Neural cell (in vitro differentiated cells): ENCODE data around the gene CAGE1. TPM values are rescaled to one million over a fixed set of nuclear protein-coding genes. Genes with fewer than 3 reads are reported as not detected.

Source experiments
- H2AFZ ChIP-seq: fragments of 200-600, 300-800 bp; sonication (generic), shearing (Covaris generic); 2 replicates; pipeline ENCODE4 v1.6.0; 2014; ENCODE audit warnings: low read depth, mild to moderate bottlenecking, antibody characterized with exemption, low read length, moderate library complexity
- H3F3A ChIP-seq: fragments of 200-600 bp; shearing (Covaris generic); 2 replicates; pipeline ENCODE4 v1.6.1; 2016; ENCODE audit warnings: mild to moderate bottlenecking, moderate library complexity, mixed read lengths, antibody characterized with exemption, low read length; ENCODE audit not compliant: insufficient read depth, poor library complexity, severe bottlenecking
- H3K27ac ChIP-seq: fragments of 200-600, 300-800 bp; sonication (generic), shearing (Covaris generic); 2 replicates; pipeline ENCODE4 v1.5.1; 2014; ENCODE audit warnings: mild to moderate bottlenecking, low read length, moderate library complexity
- H3K27me3 ChIP-seq: fragments of 300-800, 200-600 bp; sonication (generic), shearing (Covaris generic); 2 replicates; pipeline ENCODE4 v1.6.0; 2014; ENCODE audit warnings: mild to moderate bottlenecking, low read depth, low read length, moderate library complexity; ENCODE audit not compliant: insufficient read depth
- H3K36me3 ChIP-seq: fragments of 300-800, 200-600 bp; sonication (generic), shearing (Covaris generic); 2 replicates; pipeline ENCODE4 v1.5.1; 2014; ENCODE audit warnings: mild to moderate bottlenecking, antibody characterized with exemption, low read length, moderate library complexity; ENCODE audit not compliant: insufficient read depth
- H3K4me2 ChIP-seq: fragments of 300-800, 200-600 bp; sonication (generic), shearing (Covaris generic); 2 replicates; pipeline ENCODE4 v1.6.0; 2014; ENCODE audit warnings: mild to moderate bottlenecking, low read length
- H3K4me3 ChIP-seq: fragments of 300-800, 200-600 bp; sonication (generic), shearing (Covaris generic); 2 replicates; pipeline ENCODE4 v1.5.1; 2014; ENCODE audit warnings: mild to moderate bottlenecking, low read length, moderate library complexity
- H3K79me2 ChIP-seq: fragments of 200-600 bp; shearing (Covaris generic); replicated peaks from 2 replicates; pipeline ENCODE4 v1.6.0; 2014; ENCODE audit warnings: mild to moderate bottlenecking, low read length, moderate library complexity; ENCODE audit not compliant: insufficient read depth
- H3K9ac ChIP-seq: fragments of 300-800, 200-600 bp; sonication (generic), shearing (Covaris generic); 2 replicates; pipeline ENCODE4 v1.6.1; 2016; ENCODE audit warnings: mild to moderate bottlenecking, low read length, mixed read lengths
- H3K9me2 ChIP-seq: fragments of 200-600 bp; shearing (Covaris generic); 2 replicates; pipeline ENCODE4 v1.6.1; 2016; ENCODE audit warnings: mild to moderate bottlenecking, low read length, mixed read lengths; ENCODE audit not compliant: insufficient read depth
- H3K9me3 ChIP-seq: fragments of 200-600, 300-800 bp; sonication (generic), shearing (Covaris generic); 2 replicates; pipeline ENCODE4 v1.6.1; 2016; ENCODE audit warnings: mild to moderate bottlenecking, mixed run types, low read length, moderate library complexity, mixed read lengths
- H4K20me1 ChIP-seq: fragments of 200-600 bp; shearing (Covaris generic); 2 replicates; pipeline ENCODE4 v1.6.1; 2016; ENCODE audit warnings: mild to moderate bottlenecking, mixed run types; ENCODE audit not compliant: insufficient read depth
- EP300 ChIP-seq: fragments of 450-650 bp; conservative IDR thresholded peaks from 2 replicates; pipeline ENCODE4 v1.6.1; 2014; ENCODE audit warnings: antibody characterized with exemption, mild to moderate bottlenecking, moderate library complexity; ENCODE audit not compliant: poor library complexity, severe bottlenecking
- EZH2 ChIP-seq: fragments of 200-600, 300-800 bp; shearing (Covaris generic), sonication (generic); IDR thresholded peaks from 2 replicates; pipeline ENCODE4 v1.6.1; 2014; ENCODE audit warnings: antibody characterized with exemption, low read length, borderline replicate concordance, mild to moderate bottlenecking; ENCODE audit not compliant: insufficient read depth, poor library complexity, severe bottlenecking
- MXI1 ChIP-seq: fragments of 450-650 bp; conservative IDR thresholded peaks from 2 replicates; pipeline ENCODE4 v1.6.1; 2014; ENCODE audit warnings: antibody characterized with exemption, mild to moderate bottlenecking; ENCODE audit not compliant: poor library complexity, severe bottlenecking
- POLR2AphosphoS5 ChIP-seq: IDR thresholded peaks from 2 replicates; pipeline ENCODE4 v1.6.1; 2012
- RAD21 ChIP-seq: fragments of 450-650 bp; conservative IDR thresholded peaks from 2 replicates; pipeline ENCODE4 v1.6.1; 2014; ENCODE audit warnings: antibody characterized with exemption, mild to moderate bottlenecking, moderate library complexity
- SMC3 ChIP-seq: fragments of 450-650 bp; conservative IDR thresholded peaks from 2 replicates; pipeline ENCODE4 v1.6.1; 2014; ENCODE audit warnings: antibody characterized with exemption, mild to moderate bottlenecking, moderate library complexity; ENCODE audit not compliant: poor library complexity
- TAF1 ChIP-seq: IDR thresholded peaks from 2 replicates; pipeline ENCODE4 v1.6.1; 2012; ENCODE audit warnings: low read depth
- polyA plus RNA-seq: library from polyadenylated mRNA; depleted of rRNA; stranded (reverse); fragments of >200 nt; gene quantifications from 2 replicates; pipeline ENCODE4 v1.2.3, GENCODE V29; 2014
- TF ChIP-seq, protein P1 (sequence below): fragments of 450-650 bp; IDR thresholded peaks from 2 replicates; pipeline ENCODE4 v1.5.1; 2014; ENCODE audit warnings: antibody characterized with exemption, mild to moderate bottlenecking, moderate library complexity; ENCODE audit not compliant: poor library complexity, severe bottlenecking
- TF ChIP-seq, protein P2 (sequence below): IDR thresholded peaks from 2 replicates; pipeline ENCODE4 v1.6.1; 2012; ENCODE audit warnings: borderline replicate concordance

CAGE1 gene
- polyA plus RNA-seq, 1 donor from 2014 or later: not detected

DNA sequence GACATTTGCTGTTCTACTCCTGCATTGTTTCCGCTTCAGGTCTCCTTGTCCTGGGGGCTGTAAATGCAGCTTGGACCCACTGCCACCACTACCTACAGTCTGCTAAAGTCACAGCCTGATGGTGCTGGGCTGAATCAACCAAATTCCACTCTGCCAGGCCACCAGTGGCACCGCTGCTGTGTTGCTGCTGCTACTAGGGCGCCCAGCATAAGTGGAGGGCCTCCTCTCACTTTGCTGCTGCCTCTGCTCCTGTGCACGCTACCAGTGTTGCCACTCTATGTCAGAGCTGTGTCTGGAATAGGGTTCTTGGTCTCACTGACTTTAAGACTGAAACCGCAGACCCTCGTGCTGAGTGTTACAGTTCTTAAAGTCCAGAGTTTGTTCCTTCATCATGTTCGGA lies 75.1 kb downstream of the CAGE1 start:
- Histone ChIP-seq H3K9me2 (no peaks in the 10 kb centered on the region), H3K4me3 (no peak overlapping the region), H4K20me1 (no peaks in the 10 kb centered on the region), H3K9me3 (no peaks in the 10 kb centered on the region), H3K27ac (no peak overlapping the region), H3K9ac (no peak overlapping the region), H3K79me2 (peaks cover 24% of the 10 kb centered on the region), H2AFZ (no peak overlapping the region), H3K27me3 (no peaks in the 10 kb centered on the region), H3K36me3 (no peaks in the 10 kb centered on the region), H3K4me2 (no peak overlapping the region), H3F3A (no peaks in the 10 kb centered on the region)
- TF ChIP-seq, protein P1, sequence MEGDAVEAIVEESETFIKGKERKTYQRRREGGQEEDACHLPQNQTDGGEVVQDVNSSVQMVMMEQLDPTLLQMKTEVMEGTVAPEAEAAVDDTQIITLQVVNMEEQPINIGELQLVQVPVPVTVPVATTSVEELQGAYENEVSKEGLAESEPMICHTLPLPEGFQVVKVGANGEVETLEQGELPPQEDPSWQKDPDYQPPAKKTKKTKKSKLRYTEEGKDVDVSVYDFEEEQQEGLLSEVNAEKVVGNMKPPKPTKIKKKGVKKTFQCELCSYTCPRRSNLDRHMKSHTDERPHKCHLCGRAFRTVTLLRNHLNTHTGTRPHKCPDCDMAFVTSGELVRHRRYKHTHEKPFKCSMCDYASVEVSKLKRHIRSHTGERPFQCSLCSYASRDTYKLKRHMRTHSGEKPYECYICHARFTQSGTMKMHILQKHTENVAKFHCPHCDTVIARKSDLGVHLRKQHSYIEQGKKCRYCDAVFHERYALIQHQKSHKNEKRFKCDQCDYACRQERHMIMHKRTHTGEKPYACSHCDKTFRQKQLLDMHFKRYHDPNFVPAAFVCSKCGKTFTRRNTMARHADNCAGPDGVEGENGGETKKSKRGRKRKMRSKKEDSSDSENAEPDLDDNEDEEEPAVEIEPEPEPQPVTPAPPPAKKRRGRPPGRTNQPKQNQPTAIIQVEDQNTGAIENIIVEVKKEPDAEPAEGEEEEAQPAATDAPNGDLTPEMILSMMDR: no peak
- TF ChIP-seq MXI1 (no peak), EP300 (no peak), EZH2 (no peak), TAF1 (no peak), SMC3 (no peak), RAD21 (no peak), POLR2AphosphoS5 (no peak)
- TF ChIP-seq, protein P2, sequence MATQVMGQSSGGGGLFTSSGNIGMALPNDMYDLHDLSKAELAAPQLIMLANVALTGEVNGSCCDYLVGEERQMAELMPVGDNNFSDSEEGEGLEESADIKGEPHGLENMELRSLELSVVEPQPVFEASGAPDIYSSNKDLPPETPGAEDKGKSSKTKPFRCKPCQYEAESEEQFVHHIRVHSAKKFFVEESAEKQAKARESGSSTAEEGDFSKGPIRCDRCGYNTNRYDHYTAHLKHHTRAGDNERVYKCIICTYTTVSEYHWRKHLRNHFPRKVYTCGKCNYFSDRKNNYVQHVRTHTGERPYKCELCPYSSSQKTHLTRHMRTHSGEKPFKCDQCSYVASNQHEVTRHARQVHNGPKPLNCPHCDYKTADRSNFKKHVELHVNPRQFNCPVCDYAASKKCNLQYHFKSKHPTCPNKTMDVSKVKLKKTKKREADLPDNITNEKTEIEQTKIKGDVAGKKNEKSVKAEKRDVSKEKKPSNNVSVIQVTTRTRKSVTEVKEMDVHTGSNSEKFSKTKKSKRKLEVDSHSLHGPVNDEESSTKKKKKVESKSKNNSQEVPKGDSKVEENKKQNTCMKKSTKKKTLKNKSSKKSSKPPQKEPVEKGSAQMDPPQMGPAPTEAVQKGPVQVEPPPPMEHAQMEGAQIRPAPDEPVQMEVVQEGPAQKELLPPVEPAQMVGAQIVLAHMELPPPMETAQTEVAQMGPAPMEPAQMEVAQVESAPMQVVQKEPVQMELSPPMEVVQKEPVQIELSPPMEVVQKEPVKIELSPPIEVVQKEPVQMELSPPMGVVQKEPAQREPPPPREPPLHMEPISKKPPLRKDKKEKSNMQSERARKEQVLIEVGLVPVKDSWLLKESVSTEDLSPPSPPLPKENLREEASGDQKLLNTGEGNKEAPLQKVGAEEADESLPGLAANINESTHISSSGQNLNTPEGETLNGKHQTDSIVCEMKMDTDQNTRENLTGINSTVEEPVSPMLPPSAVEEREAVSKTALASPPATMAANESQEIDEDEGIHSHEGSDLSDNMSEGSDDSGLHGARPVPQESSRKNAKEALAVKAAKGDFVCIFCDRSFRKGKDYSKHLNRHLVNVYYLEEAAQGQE: no peak

DNA sequence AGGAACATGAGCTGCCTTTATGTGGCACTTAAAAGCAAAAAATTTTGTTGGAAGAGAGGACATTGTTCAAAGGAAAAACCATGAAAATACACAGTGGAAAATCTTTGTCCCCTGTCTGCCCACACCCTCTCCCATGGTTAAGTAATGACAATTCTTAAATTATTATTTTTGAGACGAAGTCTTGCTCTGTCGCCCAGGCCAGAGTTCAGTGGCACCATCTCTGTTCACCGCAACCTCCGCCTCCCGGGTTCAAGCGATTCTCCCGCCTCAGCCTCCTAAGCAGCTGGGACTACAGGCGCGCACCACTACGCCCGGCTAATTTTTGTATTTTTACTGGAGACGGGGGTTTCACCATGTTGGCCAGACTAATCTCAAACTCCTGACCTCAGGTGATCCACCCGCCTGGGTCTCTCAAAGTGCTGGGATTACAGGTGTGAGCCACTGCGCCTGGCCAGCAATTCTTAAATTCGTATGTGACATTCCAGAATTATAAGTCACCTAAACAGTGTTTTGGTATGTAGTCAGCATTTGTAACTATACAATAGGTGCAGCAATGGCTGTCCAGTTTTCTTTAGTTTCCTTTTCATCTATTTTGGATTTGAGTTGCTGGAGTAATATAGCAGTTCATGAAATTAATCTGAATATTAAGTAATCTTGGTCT lies 75.9 kb downstream of the CAGE1 start:
- Histone ChIP-seq H3K27me3 (no peaks in the 10 kb centered on the region), H3K27ac (peak overlapping the region; percentile 84), H3F3A (no peaks in the 10 kb centered on the region), H3K36me3 (no peaks in the 10 kb centered on the region), H3K9me2 (no peaks in the 10 kb centered on the region), H4K20me1 (no peaks in the 10 kb centered on the region), H3K9ac (peak overlapping the region; percentile 94), H3K4me2 (peak overlapping the region; percentile 85), H2AFZ (peak overlapping the region; percentile 94), H3K79me2 (peaks cover 24% of the 10 kb centered on the region), H3K9me3 (no peaks in the 10 kb centered on the region), H3K4me3 (peak overlapping the region; percentile 99)
- no peak for TF ChIP-seq TAF1
- TF ChIP-seq, protein P1: no peak
- no peak for TF ChIP-seq EZH2
- TF ChIP-seq MXI1: no peak
- TF ChIP-seq RAD21: no peak
- no peak for TF ChIP-seq EP300
- no peak for TF ChIP-seq SMC3
- TF ChIP-seq, protein P2: no peak
- no peak for TF ChIP-seq POLR2AphosphoS5
